Measurements from ENCODE around the gene HM13. TPM values are rescaled to one million over a fixed set of nuclear protein-coding genes. Genes with fewer than 3 reads are reported as not detected.

HM13 gene
- total and polyA plus RNA-seq, 2 of the 13 experiments (the other 11 are each of a cell fraction or from before 2014, with no cell fraction given): 118 to 243 TPM

DNA sequence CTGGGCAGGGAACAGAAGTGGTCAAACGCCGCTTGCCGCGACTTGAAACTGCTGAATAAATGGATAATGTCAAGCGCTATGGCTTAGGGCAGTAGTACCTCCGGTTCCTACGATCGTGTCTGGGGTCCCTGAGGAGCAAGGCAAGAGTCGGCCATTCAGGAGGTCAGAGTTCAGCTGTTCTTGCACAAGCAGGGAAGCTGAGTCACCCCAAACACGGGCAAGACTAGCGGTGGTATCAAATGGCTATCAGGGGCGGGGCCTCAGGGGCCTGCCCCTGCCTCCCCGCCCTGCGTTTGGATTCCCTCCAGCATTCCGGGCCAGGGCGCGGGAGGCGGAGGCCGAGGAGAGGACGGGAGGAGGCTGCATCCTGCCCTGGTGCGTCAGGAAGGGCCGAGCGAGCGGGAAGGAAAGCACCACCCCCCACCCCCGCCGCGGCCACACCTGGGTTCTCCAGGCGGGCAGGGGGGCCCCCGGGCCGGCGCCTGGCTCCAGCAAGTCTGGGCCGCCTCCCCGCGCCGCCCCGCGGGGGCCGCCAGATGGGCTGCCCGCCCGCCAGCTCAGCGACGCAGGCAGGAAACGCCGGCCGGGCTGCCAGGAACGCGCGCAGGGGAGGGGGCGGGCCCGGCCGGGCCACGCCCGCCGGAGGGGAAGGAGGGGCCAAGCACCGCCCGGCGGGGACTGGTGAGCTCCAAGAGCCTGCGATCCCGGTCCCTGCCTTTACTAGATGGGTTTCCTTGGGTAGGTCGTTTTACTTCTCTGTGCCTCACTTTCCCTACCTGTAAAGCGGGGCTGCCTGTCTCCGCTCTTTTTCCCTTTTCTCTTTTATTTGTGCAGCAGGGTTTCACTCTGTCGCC, 58.7 kb downstream of the HM13 start (continued):
- TF ChIP-seq ZFY (CRISPR knock-in tag; IDR thresholded peaks at IDR 0.05): peak; percentile 83
- peak; percentile 77 for TF ChIP-seq GATAD1 (CRISPR knock-in tag; IDR thresholded peaks at IDR 0.05)
- TF ChIP-seq GATA4 (IDR thresholded peaks at IDR 0.05; ENCODE audit: borderline replicate concordance, low read depth): peak; percentile 81
- peak; percentile 90 for TF ChIP-seq TFAP4 (IDR thresholded peaks at IDR 0.05; ENCODE audit: borderline replicate concordance, low read depth)
- TF ChIP-seq MNT (IDR thresholded peaks at IDR 0.05): no peak; the same call in 1 of the 2 replicates
- TF ChIP-seq ZNF547 (CRISPR knock-in tag; IDR thresholded peaks at IDR 0.05): peak; percentile 93
- TF ChIP-seq ATM (IDR thresholded peaks at IDR 0.05; ENCODE audit: borderline replicate concordance): no peak
- peak; percentile 80 for TF ChIP-seq ELF1 (CRISPR knock-in tag; IDR thresholded peaks at IDR 0.05)
- no peak for TF ChIP-seq ZNF282 (IDR thresholded peaks at IDR 0.05; ENCODE audit: partially characterized antibody)
- no peak for TF ChIP-seq MTF1 (CRISPR knock-in tag; IDR thresholded peaks at IDR 0.05)
- TF ChIP-seq ZNF775 (CRISPR knock-in tag; IDR thresholded peaks at IDR 0.05; ENCODE audit: borderline replicate concordance): no peak
- TF ChIP-seq FOXP1 (IDR thresholded peaks at IDR 0.05): no peak
- TF ChIP-seq FOXP1 (CRISPR knock-in tag; IDR thresholded peaks at IDR 0.05): peak; percentile 80
- peak; percentile 97 for TF ChIP-seq MED13 (CRISPR knock-in tag; IDR thresholded peaks at IDR 0.05)
- peak; percentile 74; the same call in 1 of the 2 replicates for TF ChIP-seq KDM1A (CRISPR knock-in tag; IDR thresholded peaks at IDR 0.05)
- TF ChIP-seq, protein P1, sequence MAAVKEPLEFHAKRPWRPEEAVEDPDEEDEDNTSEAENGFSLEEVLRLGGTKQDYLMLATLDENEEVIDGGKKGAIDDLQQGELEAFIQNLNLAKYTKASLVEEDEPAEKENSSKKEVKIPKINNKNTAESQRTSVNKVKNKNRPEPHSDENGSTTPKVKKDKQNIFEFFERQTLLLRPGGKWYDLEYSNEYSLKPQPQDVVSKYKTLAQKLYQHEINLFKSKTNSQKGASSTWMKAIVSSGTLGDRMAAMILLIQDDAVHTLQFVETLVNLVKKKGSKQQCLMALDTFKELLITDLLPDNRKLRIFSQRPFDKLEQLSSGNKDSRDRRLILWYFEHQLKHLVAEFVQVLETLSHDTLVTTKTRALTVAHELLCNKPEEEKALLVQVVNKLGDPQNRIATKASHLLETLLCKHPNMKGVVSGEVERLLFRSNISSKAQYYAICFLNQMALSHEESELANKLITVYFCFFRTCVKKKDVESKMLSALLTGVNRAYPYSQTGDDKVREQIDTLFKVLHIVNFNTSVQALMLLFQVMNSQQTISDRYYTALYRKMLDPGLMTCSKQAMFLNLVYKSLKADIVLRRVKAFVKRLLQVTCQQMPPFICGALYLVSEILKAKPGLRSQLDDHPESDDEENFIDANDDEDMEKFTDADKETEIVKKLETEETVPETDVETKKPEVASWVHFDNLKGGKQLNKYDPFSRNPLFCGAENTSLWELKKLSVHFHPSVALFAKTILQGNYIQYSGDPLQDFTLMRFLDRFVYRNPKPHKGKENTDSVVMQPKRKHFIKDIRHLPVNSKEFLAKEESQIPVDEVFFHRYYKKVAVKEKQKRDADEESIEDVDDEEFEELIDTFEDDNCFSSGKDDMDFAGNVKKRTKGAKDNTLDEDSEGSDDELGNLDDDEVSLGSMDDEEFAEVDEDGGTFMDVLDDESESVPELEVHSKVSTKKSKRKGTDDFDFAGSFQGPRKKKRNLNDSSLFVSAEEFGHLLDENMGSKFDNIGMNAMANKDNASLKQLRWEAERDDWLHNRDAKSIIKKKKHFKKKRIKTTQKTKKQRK (IDR thresholded peaks at IDR 0.05; ENCODE audit: low read length): no peak
- peak; percentile 98 for TF ChIP-seq ZNF687 (CRISPR knock-in tag; IDR thresholded peaks at IDR 0.05)
- TF ChIP-seq SP1 (IDR thresholded peaks at IDR 0.05): no peak
- peak; percentile 74 for TF ChIP-seq SP1 (CRISPR knock-in tag; IDR thresholded peaks at IDR 0.05)
- 0 out of 2 replicates have a peak, but pooled peaks have one; percentile 98 for TF ChIP-seq GLI4 (CRISPR knock-in tag; IDR thresholded peaks at IDR 0.05; ENCODE audit: borderline replicate concordance)
- peak; percentile 86 for TF ChIP-seq SNAPC2 (CRISPR knock-in tag; IDR thresholded peaks at IDR 0.05)
- TF ChIP-seq ZFP36 (IDR thresholded peaks at IDR 0.05; ENCODE audit: borderline replicate concordance, low read depth, low read length, partially characterized antibody): no peak

Measured in HepG2 (cell line).